Measurements from ENCODE around the gene POLR2E. TPM values are rescaled to one million over a fixed set of nuclear protein-coding genes. Genes with fewer than 3 reads are reported as not detected.

Gene POLR2E
- polyA plus RNA-seq, 3 donors, result 183 to 222 (median 195) TPM

DNA sequence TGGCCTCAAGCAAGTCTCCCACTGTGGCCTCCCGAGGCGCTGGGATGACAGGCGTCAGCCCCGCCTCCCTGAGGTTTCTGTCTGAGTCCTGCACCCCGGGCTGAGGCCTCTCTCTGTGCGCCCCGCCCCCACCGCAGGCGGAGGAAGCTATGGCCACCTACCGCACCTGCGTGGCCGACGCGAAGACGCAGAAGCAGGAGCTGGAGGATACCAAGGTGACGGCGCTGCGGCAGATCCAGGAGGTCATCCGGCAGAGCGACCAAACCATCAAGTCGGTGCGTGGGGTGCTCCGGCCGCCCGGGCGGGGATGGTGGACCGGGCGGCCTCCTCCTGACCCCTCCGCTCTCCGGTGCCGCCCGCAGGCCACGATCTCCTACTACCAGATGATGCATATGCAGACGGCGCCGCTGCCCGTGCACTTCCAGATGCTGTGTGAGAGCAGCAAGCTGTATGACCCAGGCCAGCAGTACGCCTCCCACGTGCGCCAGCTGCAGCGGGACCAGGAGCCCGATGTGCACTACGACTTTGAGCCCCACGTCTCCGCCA lies 15.5 kb downstream of the POLR2E start:
- no peak for DNase-seq
- peaks cover 49 to 91% of the 10 kb centered on the region in 2 donors for H3K36me3 Mint-ChIP-seq
- intact Hi-C loops (cut with micrococcal nuclease), result loop anchor here in 1 of 2 donors (5.0 kb wide), 1 partner anchor 37 kb away; the partner anchor contains the start of gene ABCA7
- 95% methylated on average over 42 of the region's 45 CpGs for WGBS (ENCODE audit: insufficient coverage)
- no peak overlapping the region for H3K9ac ChIP-seq (ENCODE audit: insufficient read depth, low read length, poor library complexity, severe bottlenecking)
- peaks cover 98% of the 10 kb centered on the region for H4K20me1 ChIP-seq (ENCODE audit: insufficient read depth, low read length)
- H3K27me3 ChIP-seq (ENCODE audit: control insufficient read depth in 2 of 2, insufficient read depth in 2 of 2, low read length in 2 of 2), result no peaks in the 10 kb centered on the region
- TF ChIP-seq, protein P1, sequence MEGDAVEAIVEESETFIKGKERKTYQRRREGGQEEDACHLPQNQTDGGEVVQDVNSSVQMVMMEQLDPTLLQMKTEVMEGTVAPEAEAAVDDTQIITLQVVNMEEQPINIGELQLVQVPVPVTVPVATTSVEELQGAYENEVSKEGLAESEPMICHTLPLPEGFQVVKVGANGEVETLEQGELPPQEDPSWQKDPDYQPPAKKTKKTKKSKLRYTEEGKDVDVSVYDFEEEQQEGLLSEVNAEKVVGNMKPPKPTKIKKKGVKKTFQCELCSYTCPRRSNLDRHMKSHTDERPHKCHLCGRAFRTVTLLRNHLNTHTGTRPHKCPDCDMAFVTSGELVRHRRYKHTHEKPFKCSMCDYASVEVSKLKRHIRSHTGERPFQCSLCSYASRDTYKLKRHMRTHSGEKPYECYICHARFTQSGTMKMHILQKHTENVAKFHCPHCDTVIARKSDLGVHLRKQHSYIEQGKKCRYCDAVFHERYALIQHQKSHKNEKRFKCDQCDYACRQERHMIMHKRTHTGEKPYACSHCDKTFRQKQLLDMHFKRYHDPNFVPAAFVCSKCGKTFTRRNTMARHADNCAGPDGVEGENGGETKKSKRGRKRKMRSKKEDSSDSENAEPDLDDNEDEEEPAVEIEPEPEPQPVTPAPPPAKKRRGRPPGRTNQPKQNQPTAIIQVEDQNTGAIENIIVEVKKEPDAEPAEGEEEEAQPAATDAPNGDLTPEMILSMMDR (IDR thresholded peaks at IDR 0.05), result no peak
- H3K79me2 ChIP-seq (ENCODE audit: insufficient read depth, low read length), result peaks cover 95% of the 10 kb centered on the region
- H3K4me1 ChIP-seq (ENCODE audit: control insufficient read depth in 1 of 2, insufficient read depth in 2 of 2, low read length in 2 of 2), result peaks cover 54 to 80% of the 10 kb centered on the region in 2 donors
- H3K4me3 ChIP-seq (replicated peaks in 1 of 3; ENCODE audit: low read depth in 2 of 3, low read length in 3 of 3), result no peak overlapping the region
- H3K36me3 ChIP-seq (replicated peaks in 1 of 2; ENCODE audit: control insufficient read depth in 1 of 2, insufficient read depth in 2 of 2, low read length in 2 of 2), result peaks cover 80 to 82% of the 10 kb centered on the region in 2 donors
- no peaks in the 10 kb centered on the region for H3K9me3 ChIP-seq (replicated peaks in 1 of 2; ENCODE audit: control insufficient read depth in 1 of 2, insufficient read depth in 1 of 2, low read length in 2 of 2)
- no peak overlapping the region for H3K4me2 ChIP-seq (replicated peaks; ENCODE audit: extremely low read depth, low read length, poor library complexity, severe bottlenecking)
- no peak overlapping the region for H2AFZ ChIP-seq (ENCODE audit: insufficient read depth, low read depth, low read length, poor library complexity, severe bottlenecking)
- H3K4me1 Mint-ChIP-seq, result peaks cover 44% of the 10 kb centered on the region
- H3K4me3 Mint-ChIP-seq, result no peak overlapping the region
- peak overlapping the region in 1 of 2 donors; percentile 16 for H3K27ac ChIP-seq (ENCODE audit: low read depth in 1 of 2, low read length in 2 of 2)
- H3K27me3 Mint-ChIP-seq (ENCODE audit: low read depth in 3 of 3), result no peaks in the 10 kb centered on the region
- no peaks in the 10 kb centered on the region for H3K9me3 Mint-ChIP-seq
- peak overlapping the region in 1 of 7 donors; percentile 57 for H3K27ac Mint-ChIP-seq

DNA sequence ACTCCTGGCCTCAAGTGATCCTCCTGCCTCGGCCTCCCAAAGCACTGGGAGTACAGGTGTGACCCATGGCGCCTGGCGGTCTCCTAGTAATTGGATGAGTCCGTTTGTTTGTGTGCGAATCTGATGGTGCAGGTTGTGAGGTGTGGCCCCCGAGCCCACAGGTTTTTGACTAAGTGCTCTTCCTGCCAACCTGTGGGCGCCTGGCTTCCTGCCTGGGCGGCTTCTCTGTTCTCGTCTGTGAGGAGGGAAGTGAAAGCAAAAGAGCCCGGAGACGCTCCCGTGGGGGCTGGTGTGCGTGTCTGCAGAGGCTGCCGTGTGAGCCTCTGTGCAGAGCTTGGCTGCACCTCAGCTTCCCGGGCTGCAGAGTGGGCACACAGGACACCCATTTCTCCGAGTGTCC lies 18.2 kb downstream of the POLR2E start:
- H3K9ac ChIP-seq (ENCODE audit: insufficient read depth, low read length, poor library complexity, severe bottlenecking), result peak overlapping the region; percentile 33
- peak overlapping the region; percentile 63 for H3K4me2 ChIP-seq (replicated peaks; ENCODE audit: extremely low read depth, low read length, poor library complexity, severe bottlenecking)
- Mint-ChIP-seq H3K9me3 (no peaks in the 10 kb centered on the region), H3K4me1 (peaks cover 58% of the 10 kb centered on the region), H3K27ac (peak overlapping the region; percentile 84 to 95 (median 89)), H3K36me3 (peaks cover 49 to 91% of the 10 kb centered on the region in 2 donors), H3K27me3 (ENCODE audit: low read depth in 3 of 3) (no peaks in the 10 kb centered on the region), H3K4me3 (peak overlapping the region; percentile 60 to 63)
- peak overlapping the region; percentile 63 to 83 for H3K27ac ChIP-seq (ENCODE audit: low read depth in 1 of 2, low read length in 2 of 2)
- H2AFZ ChIP-seq (ENCODE audit: insufficient read depth, low read depth, low read length, poor library complexity, severe bottlenecking), result no peak overlapping the region
- peaks cover 78 to 82% of the 10 kb centered on the region in 2 donors for H3K36me3 ChIP-seq (replicated peaks in 1 of 2; ENCODE audit: control insufficient read depth in 1 of 2, insufficient read depth in 2 of 2, low read length in 2 of 2)
- peaks cover 98% of the 10 kb centered on the region for H4K20me1 ChIP-seq (ENCODE audit: insufficient read depth, low read length)
- intact Hi-C loops (cut with micrococcal nuclease), result loop anchor here (1.0 to 5.0 kb wide), 2 partner anchors 8 to 35 kb away; partner anchors contain the start of gene ABCA7 (in 1 of the 2)
- H3K4me3 ChIP-seq (replicated peaks in 1 of 3; ENCODE audit: low read depth in 2 of 3, low read length in 3 of 3), result peak overlapping the region in 1 of 3 experiments; percentile 51
- peak; percentile 76 to 87 (median 85) for DNase-seq
- TF ChIP-seq, protein P1 (IDR thresholded peaks at IDR 0.05), result no peak
- peaks cover 69 to 82% of the 10 kb centered on the region in 2 donors for H3K4me1 ChIP-seq (ENCODE audit: control insufficient read depth in 1 of 2, insufficient read depth in 2 of 2, low read length in 2 of 2)
- peaks cover 96% of the 10 kb centered on the region for H3K79me2 ChIP-seq (ENCODE audit: insufficient read depth, low read length)
- H3K9me3 ChIP-seq (replicated peaks in 1 of 2; ENCODE audit: control insufficient read depth in 1 of 2, insufficient read depth in 1 of 2, low read length in 2 of 2), result no peaks in the 10 kb centered on the region
- 5% methylated on average over 12 of the region's 16 CpGs for WGBS (ENCODE audit: insufficient coverage)
- no peaks in the 10 kb centered on the region for H3K27me3 ChIP-seq (ENCODE audit: control insufficient read depth in 2 of 2, insufficient read depth in 2 of 2, low read length in 2 of 2)
